Lung (tissue), 12 donors: ENCODE data around the gene SMIM14. TPM values are rescaled to one million over a fixed set of nuclear protein-coding genes. Genes with fewer than 3 reads are reported as not detected.

Source experiments
- ATAC-seq: fragments of 200-7000 bp; cut with Tn5 transposase; one replicate; pipeline ENCODE4 v1.9.1; 2020; ENCODE audit warnings: moderate number of reproducible peaks; ENCODE audit not compliant: insufficient read depth, low FRiP score
- DNase-seq, 3 donors: peaks; one replicate each; pipeline ENCODE4 v3.0.0-alpha.2; 2013 to 2017
- H3K27ac ChIP-seq, 2 donors: one replicate each; pipeline ENCODE4 v1.5.1; 2013; ENCODE audit warnings: mild to moderate bottlenecking in 2 of 2, moderate library complexity in 2 of 2, control low read depth in 1 of 2, inconsistent platforms in 1 of 2, low read depth in 1 of 2, low read length in 1 of 2
- H3K27me3 ChIP-seq, 3 donors: one replicate each; pipeline ENCODE4 v1.5.1; 2013; ENCODE audit warnings: low read length in 2 of 3; ENCODE audit not compliant: control insufficient read depth in 3 of 3, insufficient read depth in 3 of 3
- H3K36me3 ChIP-seq, 4 donors: one replicate each; pipeline ENCODE4 v1.5.1; 2013; ENCODE audit warnings: low read length in 4 of 4, mild to moderate bottlenecking in 1 of 4, moderate library complexity in 1 of 4; ENCODE audit not compliant: control insufficient read depth in 4 of 4, insufficient read depth in 4 of 4
- H3K4me1 ChIP-seq, 5 donors: one replicate each; pipeline ENCODE4 v1.5.1; 2013; ENCODE audit warnings: low read length in 5 of 5, mild to moderate bottlenecking in 2 of 5, moderate library complexity in 1 of 5; ENCODE audit not compliant: control insufficient read depth in 5 of 5, insufficient read depth in 5 of 5
- H3K4me3 ChIP-seq: one replicate; pipeline ENCODE4 v1.5.1; 2013; ENCODE audit warnings: mild to moderate bottlenecking, control low read depth, moderate library complexity
- H3K9ac ChIP-seq, 2 donors: one replicate each; pipeline ENCODE4 v1.5.1; 2013; ENCODE audit warnings: low read length in 2 of 2, control low read depth in 1 of 2; ENCODE audit not compliant: insufficient read depth in 1 of 2
- H3K9me3 ChIP-seq, 4 donors: one replicate each; pipeline ENCODE4 v1.5.1; 2013; ENCODE audit warnings: low read length in 3 of 4, mild to moderate bottlenecking in 1 of 4, moderate library complexity in 1 of 4; ENCODE audit not compliant: control insufficient read depth in 4 of 4, insufficient read depth in 3 of 4
- WGBS, 2 donors: extraction: QIAGEN DNeasy Blood & Tissue Kit; methylation state at CpG; one replicate each; pipeline ENCODE4 v1.1.7; 2013; 5-methylcytosine and 5-hydroxymethylcytosine counted together
- polyA plus RNA-seq, 2 donors: library from polyadenylated mRNA; stranded (reverse); fragments of 200-250 nt; gene quantifications; one replicate each; pipeline ENCODE4 v1.2.1, GENCODE V29; 2013
- total RNA-seq, 2 donors: library from RNA; depleted of rRNA in 1 of 2; stranded (reverse); fragments of >200 nt in 1 of 2; gene quantifications; one replicate each; pipeline ENCODE4 v1.2.1, GENCODE V29; 2014 to 2021
- TF ChIP-seq, protein P1 (sequence below): IDR thresholded peaks from 2 replicates; pipeline ENCODE4 v1.5.1; 2012; ENCODE audit warnings: mild to moderate bottlenecking; ENCODE audit errors: control extremely low read depth, extremely low read depth
- donor health status: control.
- donor health status: control.
- donor health status: Bipolar disorder and iron deficiency.
- donor health status: healthy.
- donor health status: DM: yes; HTN: yes; CAD: no.

The SMIM14 gene
- total and polyA plus RNA-seq, 4 donors, result 23.4 to 52.1 (median 33.7) TPM

DNA sequence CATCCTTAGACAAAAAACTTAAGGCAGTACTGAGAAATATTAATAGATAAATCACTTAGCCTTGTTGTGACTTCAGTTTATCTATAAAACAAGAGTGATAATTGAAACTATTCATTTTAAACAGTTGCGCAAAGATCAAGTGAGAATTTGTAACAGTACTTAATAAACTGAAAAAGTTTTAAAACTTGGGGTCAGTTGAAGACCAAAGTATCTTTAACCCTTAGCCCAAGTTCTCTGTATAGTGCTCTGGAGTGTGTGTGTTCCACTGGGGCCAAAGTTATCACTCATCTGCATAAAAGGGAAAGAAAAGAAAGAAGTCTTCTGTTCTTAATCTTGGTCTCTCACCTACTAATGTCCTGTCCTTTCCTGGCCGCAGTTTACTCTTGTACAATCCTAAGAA, 11.3 kb downstream of the SMIM14 start:
- Histone ChIP-seq H3K27ac (no peak overlapping the region), H3K9me3 (no peaks in the 10 kb centered on the region), H3K9ac (no peak overlapping the region), H3K36me3 (peaks cover 0 to 13% (median 6%) of the 10 kb centered on the region in 4 donors), H3K27me3 (no peaks in the 10 kb centered on the region), H3K4me1 (peaks cover 0 to 2% (median 0%) of the 10 kb centered on the region in 5 donors), H3K4me3 (no peak overlapping the region)
- WGBS, 2 donors, result 96 to 97% methylated on average over 2 of the region's 2 CpGs
- TF ChIP-seq, protein P1, sequence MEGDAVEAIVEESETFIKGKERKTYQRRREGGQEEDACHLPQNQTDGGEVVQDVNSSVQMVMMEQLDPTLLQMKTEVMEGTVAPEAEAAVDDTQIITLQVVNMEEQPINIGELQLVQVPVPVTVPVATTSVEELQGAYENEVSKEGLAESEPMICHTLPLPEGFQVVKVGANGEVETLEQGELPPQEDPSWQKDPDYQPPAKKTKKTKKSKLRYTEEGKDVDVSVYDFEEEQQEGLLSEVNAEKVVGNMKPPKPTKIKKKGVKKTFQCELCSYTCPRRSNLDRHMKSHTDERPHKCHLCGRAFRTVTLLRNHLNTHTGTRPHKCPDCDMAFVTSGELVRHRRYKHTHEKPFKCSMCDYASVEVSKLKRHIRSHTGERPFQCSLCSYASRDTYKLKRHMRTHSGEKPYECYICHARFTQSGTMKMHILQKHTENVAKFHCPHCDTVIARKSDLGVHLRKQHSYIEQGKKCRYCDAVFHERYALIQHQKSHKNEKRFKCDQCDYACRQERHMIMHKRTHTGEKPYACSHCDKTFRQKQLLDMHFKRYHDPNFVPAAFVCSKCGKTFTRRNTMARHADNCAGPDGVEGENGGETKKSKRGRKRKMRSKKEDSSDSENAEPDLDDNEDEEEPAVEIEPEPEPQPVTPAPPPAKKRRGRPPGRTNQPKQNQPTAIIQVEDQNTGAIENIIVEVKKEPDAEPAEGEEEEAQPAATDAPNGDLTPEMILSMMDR, result no peak
- no peak for ATAC-seq
- DNase-seq, result no peak

DNA sequence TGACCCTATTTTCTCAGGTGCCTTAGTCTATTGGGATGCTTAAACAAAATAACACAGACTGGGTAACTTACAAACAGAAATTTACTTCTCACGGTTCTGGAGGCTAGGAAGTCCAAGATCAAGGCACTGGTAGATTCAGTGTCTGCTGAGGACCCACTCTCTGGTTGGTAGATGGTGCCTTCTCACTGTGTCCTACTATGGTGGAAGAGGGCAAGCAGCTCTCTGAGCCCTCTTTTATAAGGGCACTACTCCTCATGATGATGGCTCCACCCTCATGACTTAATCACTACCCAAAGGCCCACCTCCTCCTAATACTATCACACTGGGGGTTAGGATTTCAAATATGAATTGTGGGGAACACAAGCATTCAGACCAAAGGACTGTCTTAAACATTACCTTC, 11.8 kb downstream of the SMIM14 start:
- Histone ChIP-seq H3K27me3 (no peaks in the 10 kb centered on the region), H3K4me1 (peaks cover 0 to 2% (median 0%) of the 10 kb centered on the region in 5 donors), H3K36me3 (peaks cover 0 to 13% (median 6%) of the 10 kb centered on the region in 4 donors), H3K27ac (no peak overlapping the region), H3K4me3 (no peak overlapping the region), H3K9ac (no peak overlapping the region), H3K9me3 (no peaks in the 10 kb centered on the region)
- DNase-seq (no peak), ATAC-seq (no peak)
- 87 to 96% methylated on average over 1 of the region's 1 CpG for WGBS, 2 donors
- TF ChIP-seq, protein P1, result no peak

DNA sequence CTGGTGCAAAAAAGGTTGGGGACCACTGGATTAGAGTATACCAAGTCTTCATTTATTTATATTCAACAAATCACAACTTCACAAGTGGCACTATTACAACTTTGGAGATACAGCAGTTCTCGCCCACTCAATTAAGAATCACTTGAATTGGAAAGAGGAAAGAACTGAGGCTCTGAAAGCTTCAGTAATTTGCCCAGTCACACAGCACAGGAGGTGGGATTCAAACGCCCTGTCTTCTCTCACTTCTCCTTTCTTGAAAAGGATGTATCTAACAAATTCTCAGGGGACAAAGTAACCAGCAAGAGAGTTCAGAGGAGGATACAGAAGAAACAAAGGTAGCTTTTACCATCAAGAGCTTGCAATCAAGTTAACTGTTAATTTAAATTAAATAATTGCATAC, 12.4 kb downstream of the SMIM14 start:
- no peaks in the 10 kb centered on the region for H3K9me3 ChIP-seq
- ATAC-seq, result no peak

More for the DNA sequence above, 12.4 kb downstream of the SMIM14 start:
- no peak for DNase-seq
- Histone ChIP-seq H3K36me3 (peaks cover 0 to 10% (median 6%) of the 10 kb centered on the region in 4 donors), H3K4me3 (no peak overlapping the region), H3K4me1 (peaks cover 0 to 4% (median 0%) of the 10 kb centered on the region in 5 donors), H3K27ac (no peak overlapping the region), H3K27me3 (no peaks in the 10 kb centered on the region), H3K9ac (no peak overlapping the region)
- TF ChIP-seq, protein P1, result no peak
- 55 to 75% methylated on average over 2 of the region's 2 CpGs for WGBS, 2 donors
